ENCODE results near the gene FGF18. TPM values are rescaled to one million over a fixed set of nuclear protein-coding genes. Genes with fewer than 3 reads are reported as not detected.

FGF18 gene
- total RNA-seq, 1 experiment from 2014 or later: 0.52 TPM

DNA sequence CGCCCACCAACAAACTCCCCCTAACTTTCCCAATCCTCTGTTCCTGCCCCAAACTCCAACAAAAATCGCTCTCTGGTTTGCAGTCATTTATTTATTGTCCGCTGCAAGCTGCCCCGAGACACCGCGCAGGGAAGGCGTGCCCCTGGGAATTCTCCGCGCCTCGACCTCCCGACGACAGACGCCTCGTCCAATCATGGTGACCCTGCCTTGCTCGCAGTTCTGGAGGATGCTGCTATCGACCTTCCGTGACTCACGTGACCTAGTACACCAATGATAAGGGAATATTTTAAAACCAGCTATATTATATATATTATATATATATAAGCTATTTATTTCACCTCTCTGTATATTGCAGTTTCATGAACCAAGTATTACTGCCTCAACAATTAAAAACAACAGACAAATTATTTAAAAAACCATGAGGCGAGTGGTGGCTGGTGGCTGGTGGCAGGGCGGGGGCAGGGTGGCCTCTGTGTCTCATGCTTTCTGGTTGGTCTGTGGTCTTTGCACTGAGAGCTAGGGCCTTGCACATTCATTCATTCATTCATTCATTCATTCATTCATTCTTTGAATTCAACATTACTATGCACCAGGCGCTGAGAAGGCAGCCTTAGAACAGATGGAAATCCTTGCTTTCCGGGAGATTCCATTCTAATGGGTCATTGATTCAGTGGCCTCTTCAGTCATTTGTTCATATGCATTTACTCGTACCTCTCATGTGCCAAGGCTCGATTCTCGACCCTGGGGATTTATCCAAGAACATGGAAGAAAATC, 37.9 kb downstream of the FGF18 start:
- no peaks in the 10 kb centered on the region for H3K4me1 ChIP-seq (replicated peaks; ENCODE audit: insufficient read depth)
- BruUV-seq (replicated peaks): no TSS peak
- intact Hi-C loops (cut with micrococcal nuclease; ENCODE audit: unreplicated experiment): no loop called here
- no peak for DNase-seq
- no peaks in the 10 kb centered on the region for H3K36me3 ChIP-seq (ENCODE audit: low read depth)
- CTCF ChIA-PET: no interaction called here
- no peaks in the 10 kb centered on the region for H3K27me3 ChIP-seq (ENCODE audit: insufficient read depth, low read depth)
- H3K4me2 ChIP-seq: no peak overlapping the region
- no peak overlapping the region for H2AFZ ChIP-seq
- no peak overlapping the region for H3K27ac ChIP-seq
- no peaks in the 10 kb centered on the region for H3K79me2 ChIP-seq (ENCODE audit: low read depth)
- H3K9me3 ChIP-seq (ENCODE audit: insufficient read depth, low read depth): no peaks in the 10 kb centered on the region
- no peaks in the 10 kb centered on the region for H3F3A ChIP-seq (ENCODE audit: insufficient read depth, low read depth)
- no peaks in the 10 kb centered on the region for H3K9me2 ChIP-seq (ENCODE audit: insufficient read depth)
- H3K4me3 ChIP-seq: no peak overlapping the region
- POLR2A ChIA-PET (ENCODE audit: unreplicated experiment): no interaction called here
- TF ChIP-seq, protein P1, sequence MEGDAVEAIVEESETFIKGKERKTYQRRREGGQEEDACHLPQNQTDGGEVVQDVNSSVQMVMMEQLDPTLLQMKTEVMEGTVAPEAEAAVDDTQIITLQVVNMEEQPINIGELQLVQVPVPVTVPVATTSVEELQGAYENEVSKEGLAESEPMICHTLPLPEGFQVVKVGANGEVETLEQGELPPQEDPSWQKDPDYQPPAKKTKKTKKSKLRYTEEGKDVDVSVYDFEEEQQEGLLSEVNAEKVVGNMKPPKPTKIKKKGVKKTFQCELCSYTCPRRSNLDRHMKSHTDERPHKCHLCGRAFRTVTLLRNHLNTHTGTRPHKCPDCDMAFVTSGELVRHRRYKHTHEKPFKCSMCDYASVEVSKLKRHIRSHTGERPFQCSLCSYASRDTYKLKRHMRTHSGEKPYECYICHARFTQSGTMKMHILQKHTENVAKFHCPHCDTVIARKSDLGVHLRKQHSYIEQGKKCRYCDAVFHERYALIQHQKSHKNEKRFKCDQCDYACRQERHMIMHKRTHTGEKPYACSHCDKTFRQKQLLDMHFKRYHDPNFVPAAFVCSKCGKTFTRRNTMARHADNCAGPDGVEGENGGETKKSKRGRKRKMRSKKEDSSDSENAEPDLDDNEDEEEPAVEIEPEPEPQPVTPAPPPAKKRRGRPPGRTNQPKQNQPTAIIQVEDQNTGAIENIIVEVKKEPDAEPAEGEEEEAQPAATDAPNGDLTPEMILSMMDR (conservative IDR thresholded peaks at IDR 0.05): no peak
- no peak for TF ChIP-seq EZH2 (IDR thresholded peaks at IDR 0.05; ENCODE audit: low read depth)
- no peaks in the 10 kb centered on the region for H4K20me1 ChIP-seq (ENCODE audit: insufficient read depth)

DNA sequence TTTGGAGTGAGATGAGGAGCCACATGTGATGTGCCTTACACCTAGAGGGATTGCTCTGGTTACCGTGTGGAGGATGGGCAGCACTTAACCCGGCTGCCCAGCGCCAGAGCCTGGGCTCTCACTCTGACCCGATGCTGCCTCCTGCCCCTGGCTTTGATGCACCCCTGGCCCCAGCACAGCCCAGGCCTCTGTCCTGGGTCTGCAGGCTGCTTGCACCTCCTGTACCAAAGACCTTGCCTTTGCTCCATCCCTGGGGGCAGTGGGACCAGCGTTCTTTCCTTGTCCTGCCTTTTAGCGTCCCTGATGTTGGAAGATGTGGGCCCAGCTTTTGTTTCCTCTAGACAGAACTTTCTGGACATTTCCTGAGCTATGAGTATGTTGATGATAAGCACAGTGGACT, 40.4 kb downstream of the FGF18 start:
- TF ChIP-seq, protein P1 (conservative IDR thresholded peaks at IDR 0.05): no peak
- no peak for TF ChIP-seq EZH2 (IDR thresholded peaks at IDR 0.05; ENCODE audit: low read depth)
- H3K4me2 ChIP-seq: no peak overlapping the region
- H2AFZ ChIP-seq: no peak overlapping the region
- H4K20me1 ChIP-seq (ENCODE audit: insufficient read depth): no peaks in the 10 kb centered on the region
- no peak overlapping the region for H3K27ac ChIP-seq
- no peaks in the 10 kb centered on the region for H3K79me2 ChIP-seq (ENCODE audit: low read depth)
- H3K36me3 ChIP-seq (ENCODE audit: low read depth): no peaks in the 10 kb centered on the region
- H3K4me1 ChIP-seq (replicated peaks; ENCODE audit: insufficient read depth): no peaks in the 10 kb centered on the region
- BruUV-seq (replicated peaks): no TSS peak
- H3K27me3 ChIP-seq (ENCODE audit: insufficient read depth, low read depth): peaks cover 4% of the 10 kb centered on the region; the same call in 1 of the 2 replicates
- no peaks in the 10 kb centered on the region for H3K9me2 ChIP-seq (ENCODE audit: insufficient read depth)
- intact Hi-C loops (cut with micrococcal nuclease; ENCODE audit: unreplicated experiment): no loop called here
- DNase-seq: no peak
- ChIA-PET POLR2A (ENCODE audit: unreplicated experiment) (no interaction called here), CTCF (no interaction called here)
- H3F3A ChIP-seq (ENCODE audit: insufficient read depth, low read depth): no peaks in the 10 kb centered on the region
- no peak overlapping the region for H3K4me3 ChIP-seq
- no peaks in the 10 kb centered on the region for H3K9me3 ChIP-seq (ENCODE audit: insufficient read depth, low read depth)

DNA sequence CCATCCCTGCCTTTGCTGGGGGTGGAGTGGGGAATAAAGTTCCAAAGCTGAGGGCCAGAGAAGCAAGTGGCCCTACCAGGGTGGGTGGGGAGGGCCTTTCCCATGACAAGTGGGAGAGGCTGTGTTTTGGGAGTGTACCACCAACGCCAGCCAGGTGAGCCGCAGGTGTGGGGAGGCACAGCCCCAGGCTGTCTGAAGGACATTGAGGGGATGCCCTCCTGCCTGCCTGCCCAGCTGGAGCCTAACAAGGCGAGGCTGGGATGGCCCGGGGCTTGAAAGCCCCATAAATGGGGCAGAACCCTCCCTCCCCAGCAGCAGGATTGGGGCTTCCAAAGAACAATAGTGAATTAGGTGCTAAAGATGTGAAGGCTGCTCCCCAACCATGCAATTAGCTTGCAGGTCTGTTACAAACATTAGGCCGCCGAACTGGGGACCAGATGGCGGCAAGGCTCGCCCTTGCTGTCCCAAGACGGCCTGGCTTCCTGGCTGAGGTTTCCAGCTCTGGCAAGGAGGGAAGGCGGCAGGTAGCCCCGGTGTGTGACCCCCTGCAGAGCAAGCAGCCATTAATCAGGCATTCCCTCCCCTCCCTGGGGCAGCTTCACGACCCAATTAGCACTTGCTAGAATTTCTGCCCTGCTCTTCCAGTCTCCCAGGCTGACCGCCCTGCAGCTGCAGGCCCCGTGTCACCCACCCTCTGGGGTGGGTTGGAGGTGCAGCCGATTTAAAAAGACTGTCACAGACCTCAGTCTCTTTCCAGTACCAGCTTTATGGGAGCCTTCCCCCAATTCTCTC, 42.9 kb downstream of the FGF18 start:
- Histone ChIP-seq H3K36me3 (ENCODE audit: low read depth) (no peaks in the 10 kb centered on the region), H3K4me1 (replicated peaks; ENCODE audit: insufficient read depth) (no peaks in the 10 kb centered on the region), H3K27me3 (ENCODE audit: insufficient read depth, low read depth) (peaks cover 4% of the 10 kb centered on the region; the same call in 1 of the 2 replicates), H3F3A (ENCODE audit: insufficient read depth, low read depth) (no peaks in the 10 kb centered on the region), H2AFZ (no peak overlapping the region), H3K9me2 (ENCODE audit: insufficient read depth) (no peaks in the 10 kb centered on the region), H3K4me3 (no peak overlapping the region), H3K79me2 (ENCODE audit: low read depth) (no peaks in the 10 kb centered on the region), H3K9me3 (ENCODE audit: insufficient read depth, low read depth) (no peaks in the 10 kb centered on the region), H3K4me2 (no peak overlapping the region), H4K20me1 (ENCODE audit: insufficient read depth) (no peaks in the 10 kb centered on the region), H3K27ac (no peak overlapping the region)
- BruUV-seq (replicated peaks): no TSS peak
- TF ChIP-seq EZH2 (IDR thresholded peaks at IDR 0.05; ENCODE audit: low read depth): no peak
- TF ChIP-seq, protein P1 (conservative IDR thresholded peaks at IDR 0.05): no peak
- ChIA-PET POLR2A (ENCODE audit: unreplicated experiment) (interaction anchor here (0.6 kb wide), 1 partner anchor 62 kb away, joined by 5 read pairs; no protein-coding TSS in a partner anchor), CTCF (no interaction called here)
- DNase-seq: no peak
- intact Hi-C loops (cut with micrococcal nuclease; ENCODE audit: unreplicated experiment): no loop called here
